Skeletal muscle tissue (tissue), 4 donors: ENCODE measurements around the gene STEAP2. TPM values are rescaled to one million over a fixed set of nuclear protein-coding genes. Genes with fewer than 3 reads are reported as not detected.

Experiments
- H3K27ac ChIP-seq: one replicate; pipeline ENCODE4 v1.7.0; 2013; ENCODE audit warnings: mild to moderate bottlenecking, low read depth, low read length, inconsistent platforms
- H3K27me3 ChIP-seq, 3 donors: one replicate each; pipeline ENCODE4 v1.7.0; 2013; ENCODE audit warnings: low read length in 3 of 3; ENCODE audit not compliant: control insufficient read depth in 3 of 3, insufficient read depth in 3 of 3
- H3K36me3 ChIP-seq, 3 donors: one replicate each; pipeline ENCODE4 v1.7.0; 2013; ENCODE audit warnings: low read length in 3 of 3; ENCODE audit not compliant: control insufficient read depth in 3 of 3, insufficient read depth in 3 of 3
- H3K4me1 ChIP-seq, 3 donors: one replicate each; pipeline ENCODE4 v1.7.0; 2013; ENCODE audit warnings: low read length in 3 of 3, mild to moderate bottlenecking in 3 of 3; ENCODE audit not compliant: control insufficient read depth in 3 of 3, insufficient read depth in 3 of 3
- H3K4me3 ChIP-seq, 3 donors: one replicate each; pipeline ENCODE4 v1.7.0; 2013; ENCODE audit warnings: low read length in 3 of 3
- H3K9ac ChIP-seq, 3 donors: one replicate each; pipeline ENCODE4 v1.7.0; 2013; ENCODE audit warnings: low read length in 3 of 3, mild to moderate bottlenecking in 3 of 3, moderate library complexity in 2 of 3, low read depth in 1 of 3
- H3K9me3 ChIP-seq, 3 donors: one replicate each; pipeline ENCODE4 v1.7.0; 2013; ENCODE audit warnings: low read length in 3 of 3; ENCODE audit not compliant: control insufficient read depth in 3 of 3
- total RNA-seq: library from RNA; depleted of rRNA; stranded (reverse); fragments of >200 nt; gene quantifications from one replicate; pipeline ENCODE4 v1.2.3, GENCODE V29; 2014
- donor health status: Osteomylitis.

STEAP2 gene
- total RNA-seq, 1 donor from 2014 or later, result 2.6 TPM

GRCh38 chr7:90262438-90262837, 50.9 kb downstream of the STEAP2 start:
- Histone ChIP-seq H3K4me3 (no peak overlapping the region), H3K27me3 (no peaks in the 10 kb centered on the region), H3K9ac (no peak overlapping the region), H3K4me1 (no peaks in the 10 kb centered on the region), H3K27ac (no peak overlapping the region), H3K9me3 (no peaks in the 10 kb centered on the region), H3K36me3 (no peaks in the 10 kb centered on the region)

GRCh38 chr7:90266808-90267207, 55.3 kb downstream of the STEAP2 start:
- Histone ChIP-seq H3K36me3 (no peaks in the 10 kb centered on the region), H3K27me3 (no peaks in the 10 kb centered on the region), H3K4me3 (no peak overlapping the region), H3K9ac (no peak overlapping the region), H3K4me1 (no peaks in the 10 kb centered on the region), H3K9me3 (no peaks in the 10 kb centered on the region), H3K27ac (peak overlapping the region; percentile 50)

DNA sequence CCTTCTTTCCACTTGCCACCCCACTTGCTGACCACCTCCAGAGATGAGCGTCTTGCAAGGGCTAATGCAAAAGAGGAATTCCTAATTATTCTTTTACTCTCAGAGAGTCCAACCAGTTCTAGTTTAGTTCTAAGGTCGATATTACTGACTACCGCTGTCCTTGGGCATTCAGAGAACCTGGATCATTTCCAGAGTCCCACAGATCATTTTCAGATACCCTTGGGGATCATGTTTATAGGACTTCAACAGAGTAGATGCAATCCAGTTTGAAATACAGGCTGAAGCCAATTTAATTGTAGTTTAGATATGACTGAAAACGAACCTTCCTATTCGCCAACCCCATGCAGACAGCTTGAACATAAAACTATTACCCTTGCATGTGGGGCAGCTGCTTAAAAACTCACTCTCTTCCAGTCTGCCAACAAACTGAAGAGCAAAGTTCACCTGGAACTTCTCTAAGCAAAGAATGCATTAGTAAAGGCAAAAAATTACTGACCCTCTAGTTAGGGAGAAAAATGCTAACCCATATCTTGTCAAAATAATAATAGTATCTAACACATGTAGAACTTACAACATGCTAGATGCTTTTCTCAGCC, 55.8 kb downstream of the STEAP2 start:
- Histone ChIP-seq H3K4me3 (no peak overlapping the region), H3K9me3 (no peaks in the 10 kb centered on the region), H3K27me3 (no peaks in the 10 kb centered on the region), H3K27ac (peak overlapping the region; percentile 50), H3K36me3 (no peaks in the 10 kb centered on the region), H3K9ac (no peak overlapping the region), H3K4me1 (no peaks in the 10 kb centered on the region)

GRCh38 chr7:90269163-90269562, 57.6 kb downstream of the STEAP2 start:
- Histone ChIP-seq H3K27me3 (no peaks in the 10 kb centered on the region), H3K36me3 (no peaks in the 10 kb centered on the region), H3K4me1 (no peaks in the 10 kb centered on the region), H3K9ac (no peak overlapping the region), H3K27ac (no peak overlapping the region), H3K9me3 (no peaks in the 10 kb centered on the region), H3K4me3 (no peak overlapping the region)

GRCh38 chr7:90270431-90271178, 59.1 kb downstream of the STEAP2 start:
- no peak overlapping the region for H3K27ac ChIP-seq
- no peaks in the 10 kb centered on the region for H3K4me1 ChIP-seq
- no peaks in the 10 kb centered on the region for H3K27me3 ChIP-seq
- H3K36me3 ChIP-seq, result no peaks in the 10 kb centered on the region
- no peak overlapping the region for H3K4me3 ChIP-seq
- H3K9ac ChIP-seq, result no peak overlapping the region
- H3K9me3 ChIP-seq, result no peaks in the 10 kb centered on the region

GRCh38 chr7:90271753-90272152, 60.2 kb downstream of the STEAP2 start:
- H3K9me3 ChIP-seq, result no peaks in the 10 kb centered on the region
- no peaks in the 10 kb centered on the region for H3K27me3 ChIP-seq
- no peaks in the 10 kb centered on the region for H3K4me1 ChIP-seq
- no peaks in the 10 kb centered on the region for H3K36me3 ChIP-seq
- H3K4me3 ChIP-seq, result no peak overlapping the region
- no peak overlapping the region for H3K27ac ChIP-seq
- H3K9ac ChIP-seq, result no peak overlapping the region

DNA sequence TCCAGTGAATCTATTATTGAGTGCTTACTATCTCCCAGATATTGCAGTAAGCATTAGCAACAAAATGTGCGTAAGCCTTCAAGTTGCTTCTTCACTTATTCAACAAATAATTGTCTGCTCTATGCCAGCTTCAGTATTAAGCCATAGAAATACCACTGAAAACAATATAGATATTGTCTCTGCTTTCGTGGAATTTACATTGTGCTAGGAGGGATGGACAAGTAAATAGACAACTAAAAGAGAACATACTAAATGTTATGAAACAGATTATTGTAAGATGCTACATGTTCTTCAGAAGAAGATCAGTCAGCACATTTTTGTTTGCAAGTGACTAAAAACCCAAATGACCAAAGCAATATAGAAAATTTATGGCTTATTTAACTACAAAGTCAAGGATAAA, 60.7 kb downstream of the STEAP2 start:
- no peak overlapping the region for H3K27ac ChIP-seq

GRCh38 chr7:90274161-90274560, 62.6 kb downstream of the STEAP2 start:
- Histone ChIP-seq H3K27ac (no peak overlapping the region), H3K27me3 (no peaks in the 10 kb centered on the region), H3K4me3 (no peak overlapping the region), H3K4me1 (no peaks in the 10 kb centered on the region), H3K9me3 (no peaks in the 10 kb centered on the region), H3K36me3 (no peaks in the 10 kb centered on the region), H3K9ac (no peak overlapping the region)

More for the DNA sequence above, 60.7 kb downstream of the STEAP2 start:
- H3K4me3 ChIP-seq, result no peak overlapping the region
- H3K36me3 ChIP-seq, result no peaks in the 10 kb centered on the region
- H3K9ac ChIP-seq, result no peak overlapping the region
- no peaks in the 10 kb centered on the region for H3K4me1 ChIP-seq
- H3K27me3 ChIP-seq, result no peaks in the 10 kb centered on the region
- H3K9me3 ChIP-seq, result no peaks in the 10 kb centered on the region

- Histone ChIP-seq H3K27me3 (no peaks in the 10 kb centered on the region), H3K9me3 (no peaks in the 10 kb centered on the region), H3K27ac (no peak overlapping the region), H3K9ac (no peak overlapping the region), H3K4me3 (no peak overlapping the region), H3K36me3 (no peaks in the 10 kb centered on the region), H3K4me1 (no peaks in the 10 kb centered on the region)
Measured at GRCh38 chr7:90276033-90276728, 64.6 kb downstream of the STEAP2 start.
